Measurements from ENCODE around the gene PDIA5.

DNA sequence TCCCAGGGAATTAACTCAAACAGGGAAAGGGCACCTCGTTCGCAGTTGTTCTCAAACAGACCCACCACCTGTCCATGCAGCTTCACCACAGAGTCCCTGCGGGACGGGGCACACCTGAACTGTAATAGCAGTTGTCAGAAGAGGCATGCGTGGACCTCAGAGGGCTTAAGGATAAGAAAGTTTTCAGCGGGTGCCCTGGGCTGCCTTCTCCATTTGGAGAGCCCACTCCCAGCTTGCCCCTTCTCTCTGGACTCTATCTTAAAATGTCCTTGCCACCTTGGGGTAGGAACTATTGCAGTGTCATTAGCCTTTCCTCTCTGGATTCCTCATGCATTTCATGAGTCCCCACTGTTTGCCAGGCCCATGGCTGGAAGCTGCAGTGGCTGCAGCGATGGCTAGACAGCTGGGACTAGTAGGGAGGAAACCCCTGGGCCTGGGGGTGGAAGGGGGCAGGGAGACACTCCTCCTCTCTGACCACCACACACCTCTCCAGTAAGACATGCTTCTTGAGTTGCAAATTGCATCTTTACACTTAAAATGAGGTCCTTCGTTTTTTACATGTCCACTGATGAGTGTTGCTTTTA, 33.5 kb downstream of the PDIA5 start:
- TF ChIP-seq, protein P1, sequence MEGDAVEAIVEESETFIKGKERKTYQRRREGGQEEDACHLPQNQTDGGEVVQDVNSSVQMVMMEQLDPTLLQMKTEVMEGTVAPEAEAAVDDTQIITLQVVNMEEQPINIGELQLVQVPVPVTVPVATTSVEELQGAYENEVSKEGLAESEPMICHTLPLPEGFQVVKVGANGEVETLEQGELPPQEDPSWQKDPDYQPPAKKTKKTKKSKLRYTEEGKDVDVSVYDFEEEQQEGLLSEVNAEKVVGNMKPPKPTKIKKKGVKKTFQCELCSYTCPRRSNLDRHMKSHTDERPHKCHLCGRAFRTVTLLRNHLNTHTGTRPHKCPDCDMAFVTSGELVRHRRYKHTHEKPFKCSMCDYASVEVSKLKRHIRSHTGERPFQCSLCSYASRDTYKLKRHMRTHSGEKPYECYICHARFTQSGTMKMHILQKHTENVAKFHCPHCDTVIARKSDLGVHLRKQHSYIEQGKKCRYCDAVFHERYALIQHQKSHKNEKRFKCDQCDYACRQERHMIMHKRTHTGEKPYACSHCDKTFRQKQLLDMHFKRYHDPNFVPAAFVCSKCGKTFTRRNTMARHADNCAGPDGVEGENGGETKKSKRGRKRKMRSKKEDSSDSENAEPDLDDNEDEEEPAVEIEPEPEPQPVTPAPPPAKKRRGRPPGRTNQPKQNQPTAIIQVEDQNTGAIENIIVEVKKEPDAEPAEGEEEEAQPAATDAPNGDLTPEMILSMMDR (IDR thresholded peaks at IDR 0.05; ENCODE audit: poor library complexity, severe bottlenecking) = no peak
- TF ChIP-seq EP300 (conservative IDR thresholded peaks at IDR 0.05; ENCODE audit: poor library complexity, severe bottlenecking) (no peak), MXI1 (conservative IDR thresholded peaks at IDR 0.05; ENCODE audit: poor library complexity, severe bottlenecking) (no peak), EZH2 (IDR thresholded peaks at IDR 0.05; ENCODE audit: borderline replicate concordance, insufficient read depth, low read length, poor library complexity, severe bottlenecking) (no peak), POLR2AphosphoS5 (IDR thresholded peaks at IDR 0.05) (no peak)
